ENCODE measurements around the gene AKAP11. TPM values are rescaled to one million over a fixed set of nuclear protein-coding genes. Genes with fewer than 3 reads are reported as not detected.
A peak's percentile ranks its signal among the peaks of the same experiment; 100 is the strongest.
"Not testable (repeated sequence)": the region's sequence is repeated elsewhere in the genome, so short reads cannot be mapped to it uniquely, and the experiment has no call there.

The AKAP11 gene, protein sequence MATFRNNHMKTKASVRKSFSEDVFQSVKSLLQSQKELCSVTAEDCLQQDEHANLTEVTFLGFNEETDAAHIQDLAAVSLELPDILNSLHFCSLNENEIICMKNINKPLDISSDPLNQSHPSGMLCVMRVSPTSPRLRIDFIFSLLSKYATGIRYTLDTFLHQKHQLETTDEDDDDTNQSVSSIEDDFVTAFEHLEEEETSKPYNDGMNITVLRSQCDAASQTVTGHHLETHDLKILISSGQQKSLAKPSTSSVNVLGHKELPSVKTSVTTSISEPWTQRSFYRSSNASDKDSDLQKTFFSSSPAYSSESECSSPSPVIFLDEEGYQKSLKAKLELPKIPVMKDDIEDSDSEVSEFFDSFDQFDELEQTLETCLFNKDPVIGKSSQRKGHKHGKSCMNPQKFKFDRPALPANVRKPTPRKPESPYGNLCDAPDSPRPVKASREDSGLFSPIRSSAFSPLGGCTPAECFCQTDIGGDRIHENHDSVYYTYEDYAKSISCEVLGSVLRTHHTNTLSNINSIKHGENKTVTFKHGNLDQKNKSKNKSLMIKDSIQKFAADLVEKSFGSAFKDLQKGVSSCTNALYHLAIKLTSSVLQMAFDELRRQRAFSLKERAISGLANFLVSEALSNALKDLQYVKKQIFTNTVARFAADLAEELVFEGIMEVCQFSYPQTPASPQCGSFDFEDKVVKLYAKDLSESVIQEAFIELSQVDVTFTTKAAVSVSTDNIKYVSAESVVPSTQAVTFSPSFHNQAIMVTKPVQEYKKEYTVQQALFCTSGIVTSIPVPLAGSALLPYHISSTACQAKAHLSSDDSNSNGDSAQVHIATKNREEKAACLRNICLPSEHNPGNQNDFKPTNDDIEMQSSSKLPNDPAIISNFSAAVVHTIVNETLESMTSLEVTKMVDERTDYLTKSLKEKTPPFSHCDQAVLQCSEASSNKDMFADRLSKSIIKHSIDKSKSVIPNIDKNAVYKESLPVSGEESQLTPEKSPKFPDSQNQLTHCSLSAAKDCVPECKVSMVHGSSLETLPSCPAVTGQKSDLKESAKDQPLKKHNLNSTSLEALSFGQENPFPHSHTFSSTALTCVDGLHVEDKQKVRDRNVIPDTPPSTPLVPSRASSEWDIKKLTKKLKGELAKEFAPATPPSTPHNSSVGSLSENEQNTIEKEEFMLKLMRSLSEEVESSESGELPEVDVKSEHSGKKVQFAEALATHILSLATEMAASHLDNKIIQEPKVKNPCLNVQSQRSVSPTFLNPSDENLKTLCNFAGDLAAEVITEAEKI (N-terminal part only)
- 8.4 and 17.3 TPM in 2 replicates for total RNA-seq (2014; rRNA removed; shearing (Covaris generic); ENCODE audit: low replicate concordance)

DNA sequence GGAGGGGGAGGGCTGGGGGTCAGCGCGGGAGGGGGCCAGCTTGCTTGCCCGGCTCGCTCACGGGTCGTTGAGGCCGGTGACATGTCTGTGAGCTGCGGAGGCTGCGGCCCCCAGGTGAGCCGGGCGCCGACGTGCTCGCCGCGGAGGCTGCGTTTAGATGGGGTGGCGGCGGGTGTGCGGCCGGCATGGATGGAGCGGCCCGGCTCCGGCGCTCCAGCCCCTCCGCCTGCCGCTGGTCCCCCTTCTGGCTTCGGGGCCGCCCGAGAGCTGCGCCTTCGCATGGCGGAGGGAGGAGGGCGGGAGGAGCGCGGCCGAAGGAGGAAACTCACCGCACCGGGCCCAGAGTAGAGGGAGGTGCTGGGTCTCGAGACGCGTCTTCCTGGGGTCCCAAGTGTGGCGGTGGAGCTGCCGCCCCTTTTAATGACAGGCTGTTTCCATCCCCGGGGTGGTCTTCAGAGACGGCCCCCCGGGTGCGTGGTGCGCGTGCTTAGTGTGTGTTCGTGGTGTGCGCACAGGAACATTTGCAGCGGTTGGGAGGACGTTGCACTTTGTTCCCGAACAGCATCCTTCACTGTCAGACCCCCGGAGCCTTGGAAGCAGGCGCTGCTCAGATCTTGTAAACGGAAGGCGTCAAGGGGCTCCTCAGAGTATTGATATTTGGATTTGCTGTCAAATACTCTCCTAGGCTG, at the start of gene AKAP11:
Gene AKAP11 (plus strand): TSS at position 38 of the 689 bp plus-strand sequence. CDS start 14,197 bp downstream, outside the sequence.
- peak; percentile 37 for DNase-seq
- H3K27me3 ChIP-seq = no peaks in the 10 kb centered on the region
- peaks cover 4% of the 10 kb centered on the region; the same call in 1 of the 2 replicates for H3K36me3 ChIP-seq
- H3K4me3 ChIP-seq = peak within 1 kb of the TSS; percentile 71
- no peaks in the 10 kb centered on the region for H3K9me3 ChIP-seq

DNA sequence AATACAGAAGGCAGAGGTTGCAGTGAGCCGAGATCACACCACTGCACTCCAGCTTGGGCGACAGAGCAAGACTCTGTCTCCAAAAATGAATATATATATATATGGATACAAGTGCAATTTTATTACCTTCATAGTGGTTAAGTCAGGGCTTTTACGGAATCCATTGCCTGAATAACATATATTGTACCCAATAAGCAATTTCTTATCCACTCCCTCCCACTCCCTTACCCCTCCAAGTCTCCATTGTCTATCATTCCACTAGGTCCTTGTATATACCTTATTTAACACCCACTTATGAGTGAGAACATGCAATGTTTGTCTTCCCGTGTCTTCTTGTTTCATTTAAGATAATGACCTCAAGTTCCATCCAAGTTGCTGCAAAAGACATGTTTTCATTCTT, 48.3 kb upstream of the AKAP11 start:
- no peak overlapping the region for H3K4me3 ChIP-seq
- H3K36me3 ChIP-seq = peaks cover 32% of the 10 kb centered on the region
- no peaks in the 10 kb centered on the region for H3K9me3 ChIP-seq
- H3K27me3 ChIP-seq = no peaks in the 10 kb centered on the region
- no peak for DNase-seq

DNA sequence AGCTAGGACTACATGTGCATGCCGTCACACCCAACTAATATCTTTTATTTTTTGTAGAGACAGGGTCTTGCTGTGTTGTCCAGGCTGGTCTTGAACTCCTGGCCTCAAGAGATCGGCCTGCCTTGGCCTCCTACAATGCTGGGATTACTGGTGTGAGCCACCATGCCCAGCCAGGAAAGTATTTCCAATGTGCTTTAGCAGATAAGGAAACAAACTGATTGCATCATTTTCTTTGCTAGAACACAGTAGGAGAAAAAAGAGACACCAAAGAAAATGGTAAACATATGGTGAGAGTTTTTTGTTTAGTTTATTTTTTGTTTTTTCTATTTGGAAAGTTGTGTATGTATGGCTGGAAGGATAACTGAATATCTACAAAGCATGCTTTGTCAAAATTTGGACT, 46.9 kb upstream of the AKAP11 start:
- Histone ChIP-seq H3K27me3 (no peaks in the 10 kb centered on the region), H3K36me3 (peaks cover 26% of the 10 kb centered on the region), H3K9me3 (no peaks in the 10 kb centered on the region), H3K4me3 (no peak overlapping the region)
- DNase-seq = no peak

DNA sequence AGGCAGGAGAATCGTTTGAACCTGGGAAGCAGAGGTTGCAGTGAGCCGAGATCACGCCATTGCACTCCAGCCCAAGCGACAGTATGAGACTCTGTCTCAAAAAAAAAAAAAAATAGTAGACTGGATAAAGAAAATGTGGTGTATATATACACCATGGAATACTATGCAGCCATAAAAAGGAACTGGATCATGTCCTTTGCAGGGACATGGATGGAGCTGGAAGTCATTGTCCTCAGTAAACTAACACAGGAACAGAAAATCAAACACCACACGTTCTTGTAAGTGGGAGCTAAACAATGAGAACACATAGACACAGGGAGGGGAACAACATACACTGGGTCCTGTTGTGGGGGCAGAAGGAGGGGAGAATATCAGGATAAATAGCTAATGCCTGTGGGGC, 45.2 kb upstream of the AKAP11 start:
- peaks cover 14% of the 10 kb centered on the region for H3K36me3 ChIP-seq
- H3K27me3 ChIP-seq, H3K9me3 ChIP-seq, H3K4me3 ChIP-seq, DNase-seq: not testable (repeated sequence)

DNA sequence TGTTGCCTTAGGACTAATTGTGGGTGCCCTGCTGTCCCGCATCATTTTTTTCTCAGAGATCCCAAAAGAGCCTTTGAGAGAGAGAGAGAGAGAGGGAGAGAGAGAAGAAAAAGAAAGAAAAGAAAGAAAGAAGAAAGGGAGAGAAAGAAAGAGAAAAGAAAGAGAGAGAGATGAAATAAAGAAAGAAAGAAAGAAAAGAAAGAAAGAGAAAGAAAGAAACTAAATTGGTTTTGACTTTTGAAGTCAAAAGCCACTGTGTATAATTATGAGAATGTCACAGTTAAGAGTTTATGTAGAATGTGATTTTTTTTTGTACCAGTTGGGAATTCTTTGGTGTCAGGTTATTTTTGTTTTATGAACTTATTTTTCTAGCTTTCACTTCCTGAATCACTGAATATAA, 43.4 kb upstream of the AKAP11 start:
- no peaks in the 10 kb centered on the region for H3K27me3 ChIP-seq
- no peak for DNase-seq
- no peak overlapping the region for H3K4me3 ChIP-seq
- no peaks in the 10 kb centered on the region for H3K9me3 ChIP-seq
- H3K36me3 ChIP-seq = peaks cover 11% of the 10 kb centered on the region

DNA sequence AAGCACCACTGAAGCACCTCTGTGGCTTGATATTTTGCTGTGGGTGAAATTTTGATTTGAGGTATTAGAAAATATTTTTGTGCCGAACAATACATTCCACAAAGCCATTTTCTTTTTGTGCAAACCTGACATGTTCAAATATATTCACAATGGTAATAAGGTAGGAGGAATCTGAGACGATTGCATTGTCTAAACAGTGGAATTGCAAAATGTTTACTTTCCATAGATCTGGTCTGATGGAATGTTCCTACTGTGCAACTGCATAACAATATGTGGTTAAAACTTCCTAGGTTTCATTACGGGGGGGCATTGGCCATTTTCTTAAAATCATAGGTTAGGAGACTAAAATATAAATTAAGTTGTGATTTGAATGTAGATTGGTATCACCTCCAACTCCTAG, 42.7 kb upstream of the AKAP11 start:
- H3K27me3 ChIP-seq = no peaks in the 10 kb centered on the region
- no peaks in the 10 kb centered on the region for H3K9me3 ChIP-seq
- H3K36me3 ChIP-seq = peaks cover 11% of the 10 kb centered on the region
- DNase-seq = no peak
- no peak overlapping the region for H3K4me3 ChIP-seq

DNA sequence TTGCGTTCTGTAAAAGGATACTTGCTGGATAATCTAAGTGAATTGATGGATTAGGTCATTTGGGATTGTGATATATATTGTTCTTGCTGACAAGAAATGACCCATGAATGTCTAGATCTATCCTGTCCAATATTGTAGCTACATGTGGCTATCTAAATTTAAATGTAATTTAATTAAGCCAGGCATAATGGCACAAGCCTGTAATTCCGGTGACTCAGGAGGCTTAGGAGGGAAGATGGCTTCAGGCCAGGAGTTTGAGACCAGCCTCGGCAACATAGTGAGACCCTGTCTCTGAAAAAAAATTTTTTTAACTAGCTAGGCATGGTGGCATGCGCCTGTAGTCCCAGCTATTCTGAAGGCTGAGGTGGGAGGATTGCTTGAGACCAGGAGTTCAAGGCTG, 39.3 kb upstream of the AKAP11 start:
- no peaks in the 10 kb centered on the region for H3K27me3 ChIP-seq
- H3K36me3 ChIP-seq = peaks cover 6% of the 10 kb centered on the region
- DNase-seq = no peak
- no peaks in the 10 kb centered on the region for H3K9me3 ChIP-seq
- no peak overlapping the region for H3K4me3 ChIP-seq

DNA sequence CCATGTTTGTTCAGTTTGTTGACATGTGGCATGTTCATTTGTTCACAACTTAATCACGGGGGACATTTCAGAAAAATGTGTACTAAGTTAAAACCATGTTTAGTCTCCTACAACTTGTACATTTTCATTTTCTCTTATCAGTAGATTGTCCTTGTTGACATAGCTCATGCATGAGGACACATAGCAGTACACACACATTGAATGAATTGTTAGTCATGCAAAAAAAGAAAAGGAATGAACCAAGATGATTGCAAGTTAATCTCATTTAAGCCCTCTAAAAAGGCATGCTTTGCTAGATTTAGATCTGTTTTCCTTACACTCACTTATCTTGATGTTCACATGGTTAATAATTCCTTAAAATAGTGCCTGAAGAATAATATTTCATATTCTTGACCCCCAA, 38.2 kb upstream of the AKAP11 start:
- DNase-seq = no peak
- H3K9me3 ChIP-seq = no peaks in the 10 kb centered on the region

DNA sequence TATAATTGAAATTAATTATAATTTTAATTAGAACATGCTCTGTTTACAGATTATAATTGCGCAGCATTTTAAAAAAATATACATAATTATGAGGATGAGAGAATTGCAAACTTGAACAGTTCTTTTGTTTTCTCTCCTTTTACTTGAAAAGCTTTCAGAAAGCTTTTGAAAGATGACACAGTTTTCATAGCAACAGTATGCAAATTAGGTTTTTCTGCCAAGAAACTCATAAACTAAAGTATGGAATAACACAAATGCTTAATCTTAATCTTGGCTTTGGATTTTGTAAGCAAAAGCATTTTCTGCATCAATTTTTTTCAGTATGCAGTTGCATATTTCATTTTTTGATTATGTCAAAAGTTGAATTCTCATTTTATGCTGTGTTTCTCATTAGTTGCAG, 32.8 kb upstream of the AKAP11 start:
- no peak for DNase-seq
- Histone ChIP-seq H3K4me3 (no peak overlapping the region), H3K27me3 (no peaks in the 10 kb centered on the region), H3K36me3 (peaks cover 3% of the 10 kb centered on the region; the same call in 1 of the 2 replicates), H3K9me3 (no peaks in the 10 kb centered on the region)

More for the DNA sequence above, 38.2 kb upstream of the AKAP11 start:
- no peak overlapping the region for H3K4me3 ChIP-seq
- no peaks in the 10 kb centered on the region for H3K27me3 ChIP-seq
- H3K36me3 ChIP-seq = peaks cover 6% of the 10 kb centered on the region

DNA sequence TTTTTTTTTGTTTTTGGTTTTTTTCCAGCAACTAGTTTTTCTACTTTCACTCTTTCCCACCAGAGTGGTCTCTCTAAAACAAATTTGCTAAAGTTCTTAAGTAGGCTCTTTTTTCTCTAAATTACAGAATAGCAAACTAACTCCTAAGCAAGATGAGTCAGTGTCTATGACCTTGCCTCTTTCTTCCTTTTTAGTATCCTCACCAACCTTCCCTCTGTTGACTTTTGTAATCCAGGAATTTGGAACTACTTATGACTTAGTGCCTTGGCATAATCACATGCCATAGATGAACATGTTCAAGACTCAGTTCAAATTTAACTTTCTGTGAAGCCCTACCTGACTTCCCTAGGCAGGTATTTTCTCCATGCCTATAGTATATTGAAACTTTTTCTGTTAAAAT, 32.3 kb upstream of the AKAP11 start:
- H3K4me3 ChIP-seq = no peak overlapping the region
- H3K36me3 ChIP-seq = peaks cover 3% of the 10 kb centered on the region; the same call in 1 of the 2 replicates
- H3K9me3 ChIP-seq = no peaks in the 10 kb centered on the region
- no peak for DNase-seq
- no peaks in the 10 kb centered on the region for H3K27me3 ChIP-seq

DNA sequence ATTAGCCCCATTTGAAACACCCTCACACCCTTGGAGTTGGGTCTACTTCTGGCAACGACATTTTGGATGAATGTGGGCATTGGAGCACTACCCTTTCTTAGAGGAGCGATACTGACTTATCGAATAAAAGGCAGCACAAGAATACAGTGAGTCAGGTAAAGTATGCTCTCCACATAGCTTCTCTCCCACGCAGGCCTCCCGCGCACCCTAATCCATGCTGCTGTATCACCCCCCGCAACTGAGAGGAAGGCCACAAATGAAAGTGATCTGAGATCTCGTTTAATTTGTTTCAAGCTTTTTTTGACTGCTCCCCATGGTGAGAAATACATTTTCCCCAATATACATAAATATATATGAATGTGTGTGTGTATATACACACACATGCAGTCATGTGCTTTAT, 25.4 kb upstream of the AKAP11 start:
- Histone ChIP-seq H3K9me3 (no peaks in the 10 kb centered on the region), H3K27me3 (no peaks in the 10 kb centered on the region), H3K36me3 (no peaks in the 10 kb centered on the region), H3K4me3 (no peak overlapping the region)
- DNase-seq = no peak

DNA sequence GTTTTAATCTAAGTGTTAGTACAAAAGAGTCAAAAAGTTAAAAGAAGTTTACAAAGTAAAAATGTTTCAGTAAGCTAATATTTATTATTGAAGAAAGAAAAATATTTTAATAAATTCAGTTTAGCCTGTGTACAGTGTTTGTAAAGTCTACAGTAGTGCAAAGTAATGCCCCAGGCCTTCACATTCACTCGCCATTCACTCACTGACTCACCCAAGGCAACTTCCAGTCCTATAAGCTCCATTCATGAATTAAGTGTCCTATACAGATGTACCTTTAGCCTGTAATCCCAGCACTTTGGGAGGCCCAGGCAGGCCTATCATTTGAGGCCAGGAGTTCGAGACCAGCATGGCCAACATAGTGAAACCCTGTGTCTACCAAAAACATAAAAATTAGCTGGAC, 24.1 kb upstream of the AKAP11 start:
- no peak for DNase-seq
- Histone ChIP-seq H3K27me3 (no peaks in the 10 kb centered on the region), H3K36me3 (no peaks in the 10 kb centered on the region), H3K9me3 (no peaks in the 10 kb centered on the region), H3K4me3 (no peak overlapping the region)

DNA sequence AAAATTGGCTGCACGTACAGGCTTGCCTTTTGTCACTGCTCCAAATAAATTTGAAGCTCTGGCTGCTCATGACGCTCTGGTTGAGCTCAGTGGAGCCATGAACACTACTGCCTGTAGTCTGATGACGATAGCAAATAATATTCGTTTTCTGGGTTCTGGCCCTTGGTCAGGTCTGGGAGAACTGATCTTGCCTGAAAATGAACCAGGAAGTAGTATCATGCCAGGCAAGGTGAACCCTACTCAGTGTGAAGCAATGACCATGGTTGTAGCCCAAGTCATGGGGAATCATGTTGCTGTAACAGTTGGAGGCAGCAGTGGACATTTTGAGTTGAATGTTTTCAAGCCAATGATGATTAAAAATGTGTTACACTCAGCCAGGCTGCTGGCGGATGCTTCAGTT, 16.1 kb upstream of the AKAP11 start:
- H3K27me3 ChIP-seq = no peaks in the 10 kb centered on the region
- no peaks in the 10 kb centered on the region for H3K9me3 ChIP-seq
- no peaks in the 10 kb centered on the region for H3K36me3 ChIP-seq
- H3K4me3 ChIP-seq = no peak overlapping the region
- no peak for DNase-seq

DNA sequence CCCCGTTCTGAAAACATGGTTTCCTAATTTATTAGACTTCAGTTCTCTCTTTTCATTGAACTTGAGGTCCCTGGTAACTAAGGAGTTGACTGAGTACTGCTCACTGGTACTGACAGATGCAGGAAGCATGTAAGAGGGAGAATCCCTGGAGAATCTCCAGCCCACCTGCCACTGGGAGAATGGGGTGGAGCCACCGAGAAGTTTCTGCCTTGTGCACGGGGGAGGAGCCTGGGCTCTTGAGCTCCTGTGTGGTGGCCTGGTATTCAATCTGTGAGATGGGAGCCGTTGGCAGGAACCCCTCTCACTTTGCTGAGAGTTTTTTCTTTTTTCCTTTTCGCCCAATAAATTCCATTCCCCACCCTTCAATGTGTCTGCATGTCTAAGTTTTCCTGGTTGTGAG, 13.2 kb upstream of the AKAP11 start:
- Histone ChIP-seq H3K27me3 (no peaks in the 10 kb centered on the region), H3K4me3 (no peak overlapping the region), H3K36me3 (no peaks in the 10 kb centered on the region), H3K9me3 (no peaks in the 10 kb centered on the region)
- DNase-seq = peak; percentile 1

DNA sequence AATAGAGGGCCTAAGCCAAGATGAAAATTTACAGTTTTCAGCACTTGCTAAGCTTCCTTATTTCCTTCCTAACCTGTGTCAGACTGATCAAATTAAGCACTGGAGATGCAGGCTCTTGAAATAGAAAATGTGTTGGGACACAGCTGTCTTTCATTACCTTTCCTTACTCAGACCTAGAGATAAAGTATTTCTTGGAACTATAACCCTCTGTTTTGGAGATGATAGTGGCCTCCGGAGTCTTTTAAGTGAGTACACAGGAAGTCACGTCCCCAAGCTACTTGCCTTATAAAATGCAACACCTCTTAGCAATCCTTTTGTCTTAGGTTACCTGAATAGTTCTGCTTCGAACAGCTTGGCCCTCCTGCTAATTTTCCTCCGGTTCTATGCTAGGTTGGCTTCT, 12.4 kb upstream of the AKAP11 start:
- H3K9me3 ChIP-seq = no peaks in the 10 kb centered on the region
- H3K27me3 ChIP-seq = no peaks in the 10 kb centered on the region
- no peak for DNase-seq

DNA sequence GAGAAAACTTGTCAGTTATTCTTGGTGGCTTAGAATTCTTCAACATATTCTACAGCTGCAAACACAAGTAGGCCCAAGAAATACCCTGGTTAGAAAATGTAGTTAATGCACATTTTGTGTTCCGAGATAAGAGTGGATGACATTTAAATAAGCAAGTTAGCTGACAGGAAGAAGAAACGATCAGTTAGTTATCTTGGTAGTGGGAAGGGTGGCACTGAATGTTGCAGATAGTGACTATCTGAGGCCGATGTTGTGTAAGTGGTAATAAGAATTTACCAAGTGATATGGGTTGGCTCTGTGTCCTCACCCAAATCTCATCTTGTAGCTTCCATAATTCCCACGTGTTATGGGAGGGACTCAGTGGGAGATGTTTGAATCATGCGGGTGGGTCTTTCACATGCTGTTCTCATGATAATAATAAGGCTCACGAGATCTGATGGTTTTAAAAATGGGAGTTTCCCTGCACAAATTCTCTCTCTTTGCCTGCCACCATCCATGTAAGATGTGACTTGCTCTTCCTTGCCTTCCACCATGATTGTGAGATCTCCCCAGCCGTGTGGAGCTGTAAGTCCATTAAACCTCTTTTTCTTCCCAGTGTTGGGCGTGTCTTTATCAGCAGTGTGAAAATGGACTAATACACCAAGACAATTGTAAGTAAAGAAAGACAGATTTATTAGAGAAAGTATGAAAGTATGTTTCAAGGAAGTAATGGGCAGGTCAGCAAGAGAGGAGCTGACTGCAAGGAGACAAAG, 10.9 kb upstream of the AKAP11 start:
- no peaks in the 10 kb centered on the region for H3K9me3 ChIP-seq
- no peak overlapping the region for H3K4me3 ChIP-seq
- DNase-seq = no peak
- H3K27me3 ChIP-seq = no peaks in the 10 kb centered on the region
- H3K36me3 ChIP-seq = no peaks in the 10 kb centered on the region

More for the DNA sequence above, 12.4 kb upstream of the AKAP11 start:
- Histone ChIP-seq H3K36me3 (no peaks in the 10 kb centered on the region), H3K4me3 (no peak overlapping the region)

Data from MG63 (cell line).